IMR-90 (cell line): ENCODE results near the gene C2orf68. TPM values are rescaled to one million over a fixed set of nuclear protein-coding genes. Genes with fewer than 3 reads are reported as not detected.

Experiments used
- ATAC-seq: fragments of 200-7000 bp; cut with Tn5 transposase; 2 replicates; pipeline ENCODE4 v1.9.1; 2020; ENCODE audit warnings: low read depth, mild to moderate bottlenecking, moderate library complexity
- BruUV-seq: library from RNA; stranded (reverse); fragments of 400-500 nt; replicated peaks from 2 replicates; lab custom pipeline; 2021; lab: Mats Ljungman, UMichigan
- CTCF ChIA-PET: fragments of 300-600 bp; formaldehyde crosslinking; extraction: SDS; loops from one replicate; lab custom pipeline; 2021; ENCODE audit warnings: antibody characterized with exemption; lab: Yijun Ruan, JAX
- POLR2A ChIA-PET: fragments of 300-600 bp; sonication (Branson Sonifier 250); formaldehyde crosslinking; loops from one replicate; lab custom pipeline; 2022; ENCODE audit warnings: antibody characterized with exemption; ENCODE audit not compliant: unreplicated experiment; lab: Charles Lee
- DNase-seq: peaks from one replicate; pipeline ENCODE4 v3.0.0; 2013
- H2AFZ ChIP-seq: replicated peaks from 2 replicates; pipeline ENCODE3; 2013; ENCODE audit warnings: low read length, mild to moderate bottlenecking; ENCODE audit not compliant: poor library complexity
- H2AK5ac ChIP-seq: 2 replicates; pipeline ENCODE4 v1.6.1; 2013; ENCODE audit warnings: low read depth, low read length, inconsistent platforms
- H2AK9ac ChIP-seq: replicated peaks from 2 replicates; pipeline ENCODE3; 2013; ENCODE audit warnings: mild to moderate bottlenecking, low read depth, low read length, moderate library complexity; ENCODE audit not compliant: poor library complexity
- H2BK120ac ChIP-seq: 2 replicates; pipeline ENCODE4 v1.6.1; 2013; ENCODE audit warnings: low read depth, low read length, inconsistent platforms
- H2BK15ac ChIP-seq: 3 replicates; pipeline ENCODE4 v1.6.1; 2013; ENCODE audit warnings: low read depth, low read length, inconsistent platforms
- H2BK20ac ChIP-seq: 2 replicates; pipeline ENCODE4 v1.6.1; 2013; ENCODE audit warnings: low read depth, mild to moderate bottlenecking, inconsistent platforms, low read length, moderate library complexity
- H2BK5ac ChIP-seq: 2 replicates; pipeline ENCODE4 v1.6.1; 2013; ENCODE audit warnings: mild to moderate bottlenecking, low read depth, low read length, inconsistent platforms; ENCODE audit not compliant: poor library complexity, severe bottlenecking
- H3K14ac ChIP-seq: replicated peaks from 2 replicates; pipeline ENCODE4 v1.6.1; 2013; ENCODE audit warnings: low read depth, low read length, inconsistent platforms
- H3K18ac ChIP-seq: 2 replicates; pipeline ENCODE4 v1.6.1; 2013; ENCODE audit warnings: low read depth, low read length, control low read depth
- H3K23ac ChIP-seq: 2 replicates; pipeline ENCODE4 v1.6.1; 2013; ENCODE audit warnings: low read depth, low read length, inconsistent platforms
- H3K27ac ChIP-seq: 2 replicates; pipeline ENCODE4 v1.5.1; 2013; ENCODE audit warnings: mild to moderate bottlenecking, control low read depth, low read length; ENCODE audit not compliant: insufficient read depth
- H3K27me3 ChIP-seq: 2 replicates; pipeline ENCODE4 v1.6.1; 2013; ENCODE audit warnings: low read length; ENCODE audit not compliant: control insufficient read depth, insufficient read depth
- H3K36me3 ChIP-seq: 2 replicates; pipeline ENCODE4 v1.6.1; 2013; ENCODE audit warnings: low read length, mixed read lengths; ENCODE audit not compliant: control insufficient read depth, insufficient read depth
- H3K4ac ChIP-seq: 2 replicates; pipeline ENCODE4 v1.6.1; 2013; ENCODE audit warnings: low read depth, low read length, inconsistent platforms
- H3K4me1 ChIP-seq: 2 replicates; pipeline ENCODE4 v1.6.1; 2013; ENCODE audit warnings: low read length, mixed read lengths; ENCODE audit not compliant: control insufficient read depth, insufficient read depth
- H3K4me2 ChIP-seq: 2 replicates; pipeline ENCODE4 v1.6.1; 2013; ENCODE audit warnings: low read depth, mild to moderate bottlenecking, control low read depth, low read length, moderate library complexity
- H3K4me3 ChIP-seq: 2 replicates; pipeline ENCODE4 v1.5.1; 2013; ENCODE audit warnings: low read depth, mild to moderate bottlenecking, control low read depth, low read length, moderate library complexity; ENCODE audit not compliant: insufficient read depth
- H3K56ac ChIP-seq: 2 replicates; pipeline ENCODE4 v1.6.1; 2013; ENCODE audit warnings: low read length, inconsistent platforms; ENCODE audit not compliant: insufficient read depth; ENCODE audit errors: extremely low read depth
- H3K79me1 ChIP-seq, 2 experiments: 2 replicates each; pipeline ENCODE4 v1.6.1; 2013; ENCODE audit warnings: low read length in 2 of 2, inconsistent platforms in 1 of 2, low read depth in 1 of 2
- H3K9ac ChIP-seq: 2 replicates; pipeline ENCODE4 v1.6.1; 2013; ENCODE audit warnings: low read depth, low read length, control low read depth
- H3K9me1 ChIP-seq: 2 replicates; pipeline ENCODE4 v1.6.1; 2013; ENCODE audit warnings: low read length, inconsistent platforms; ENCODE audit not compliant: insufficient read depth
- H3K9me3 ChIP-seq: 2 replicates; pipeline ENCODE4 v1.6.1; 2013; ENCODE audit warnings: low read length; ENCODE audit not compliant: control insufficient read depth, insufficient read depth
- H4K20me1 ChIP-seq: 2 replicates; pipeline ENCODE4 v1.6.1; 2013; ENCODE audit warnings: low read length, inconsistent platforms; ENCODE audit not compliant: insufficient read depth
- H4K5ac ChIP-seq: 2 replicates; pipeline ENCODE4 v1.6.1; 2013; ENCODE audit warnings: mild to moderate bottlenecking, low read depth, low read length, control low read depth
- H4K8ac ChIP-seq, 2 experiments: 2 replicates each; pipeline ENCODE4 v1.6.1; 2013; ENCODE audit warnings: low read depth in 2 of 2, low read length in 2 of 2, control low read depth in 1 of 2, inconsistent platforms in 1 of 2
- H4K91ac ChIP-seq: 2 replicates; pipeline ENCODE4 v1.6.1; 2013; ENCODE audit warnings: low read depth, low read length, inconsistent platforms; ENCODE audit not compliant: insufficient read depth
- BHLHE40 ChIP-seq: fragments of 150-350 bp; IDR thresholded peaks from 2 replicates; pipeline ENCODE4 v1.6.1; 2016; ENCODE audit warnings: mild to moderate bottlenecking, low read depth, low read length
- CEBPB ChIP-seq: IDR thresholded peaks from 2 replicates; pipeline ENCODE4 v1.6.1; 2012; ENCODE audit warnings: low read depth, low read length, improper control_type of control experiment
- CHD1 ChIP-seq: IDR thresholded peaks from 2 replicates; pipeline ENCODE4 v1.6.1; 2012; ENCODE audit warnings: low read depth, low read length, improper control_type of control experiment
- FOS ChIP-seq: fragments of 150-350 bp; IDR thresholded peaks from 2 replicates; pipeline ENCODE4 v1.6.1; 2016; ENCODE audit warnings: low read depth, low read length
- MAFK ChIP-seq: IDR thresholded peaks from 2 replicates; pipeline ENCODE4 v1.6.1; 2012; ENCODE audit warnings: low read depth, low read length, improper control_type of control experiment
- MAZ ChIP-seq: IDR thresholded peaks from 2 replicates; pipeline ENCODE4 v1.6.1; 2012; ENCODE audit warnings: low read depth, mild to moderate bottlenecking, low read length, improper control_type of control experiment, moderate library complexity, borderline replicate concordance
- MXI1 ChIP-seq: IDR thresholded peaks from 2 replicates; pipeline ENCODE4 v1.6.1; 2012; ENCODE audit warnings: low read depth, mild to moderate bottlenecking, low read length, moderate library complexity, borderline replicate concordance
- NFE2L2 ChIP-seq: fragments of 150-350 bp; IDR thresholded peaks from 2 replicates; pipeline ENCODE4 v1.6.1; 2016; ENCODE audit warnings: low read depth, mild to moderate bottlenecking, low read length
- POLR2A ChIP-seq: IDR thresholded peaks from 2 replicates; pipeline ENCODE4 v1.6.1; 2012; ENCODE audit warnings: mild to moderate bottlenecking, low read depth, low read length
- RAD21 ChIP-seq: IDR thresholded peaks from 2 replicates; pipeline ENCODE4 v1.6.1; 2012; ENCODE audit warnings: low read length, improper control_type of control experiment
- RCOR1 ChIP-seq: IDR thresholded peaks from 2 replicates; pipeline ENCODE4 v1.6.1; 2012; ENCODE audit warnings: mild to moderate bottlenecking, low read length, improper control_type of control experiment; ENCODE audit not compliant: insufficient replicate concordance
- RFX5 ChIP-seq: IDR thresholded peaks from 2 replicates; pipeline ENCODE4 v1.8.0; 2012; ENCODE audit warnings: low read depth, mild to moderate bottlenecking, low read length, moderate library complexity
- SMC3 ChIP-seq: fragments of 150-350 bp; IDR thresholded peaks from 2 replicates; pipeline ENCODE4 v1.6.1; 2016; ENCODE audit warnings: low read depth, mild to moderate bottlenecking, antibody characterized with exemption, low read length, moderate library complexity
- WGBS, 2 experiments: methylation state at CpG; one replicate each; pipeline versions ENCODE4 v1.1.5 to v1.1.7; 2013; ENCODE audit warnings: missing lambda C conversion rate in 2 of 2; ENCODE audit not compliant: insufficient read length in 1 of 2; ENCODE audit errors: extremely low coverage in 2 of 2; 5-methylcytosine and 5-hydroxymethylcytosine counted together
- dilution Hi-C: fragments of 300-500 bp; cut with HindIII; formaldehyde crosslinking; loops from one replicate; pipeline ENCODE4 v1.14.3; 2018; ENCODE audit warnings: low sequenced_read_pairs; ENCODE audit not compliant: unreplicated experiment
- in situ Hi-C: fragments of 300-500 bp; cut with MboI; formaldehyde crosslinking; loops from 3 replicates; pipeline ENCODE4 v1.14.3; 2019; ENCODE audit warnings: low sequenced_read_pairs, inconsistent platforms, mixed read lengths
- intact Hi-C: fragments of 100-400 bp; cut with micrococcal nuclease; formaldehyde crosslinking; loops from 2 replicates; pipeline ENCODE4 v1.10.0; 2022
- polyA plus RNA-seq, 3 experiments: library from polyadenylated mRNA; depleted of rRNA; stranded (reverse); fragments of >200 nt; gene quantifications; 2 replicates each; pipeline ENCODE4 v1.2.3, GENCODE V29; 2012; ENCODE audit warnings: low replicate concordance in 1 of 3
- total RNA-seq: library from RNA; depleted of rRNA; stranded (reverse); fragments of >200 nt; gene quantifications from 2 replicates; pipeline ENCODE4 v1.2.3, GENCODE V29; 2012
- TF ChIP-seq, protein P1 (sequence below): conservative IDR thresholded peaks from 2 replicates; pipeline ENCODE4 v1.5.1; 2012; ENCODE audit warnings: mild to moderate bottlenecking, low read depth, low read length, improper control_type of control experiment
- TF ChIP-seq, protein P2 (sequence below): fragments of 150-350 bp; IDR thresholded peaks from 2 replicates; pipeline ENCODE4 v1.6.1; 2016; ENCODE audit warnings: low read depth, mild to moderate bottlenecking, low read length, moderate library complexity, borderline replicate concordance
- TF ChIP-seq, protein P3 (sequence below): fragments of 150-350 bp; IDR thresholded peaks from 2 replicates; pipeline ENCODE4 v1.6.1; 2017; ENCODE audit warnings: mild to moderate bottlenecking, antibody characterized with exemption, low read length, low read depth

The C2orf68 gene
- total and polyA plus RNA-seq, 2 of the 4 experiments (the other 2 are of a cell fraction), result 6.8 to 10.1 TPM

DNA sequence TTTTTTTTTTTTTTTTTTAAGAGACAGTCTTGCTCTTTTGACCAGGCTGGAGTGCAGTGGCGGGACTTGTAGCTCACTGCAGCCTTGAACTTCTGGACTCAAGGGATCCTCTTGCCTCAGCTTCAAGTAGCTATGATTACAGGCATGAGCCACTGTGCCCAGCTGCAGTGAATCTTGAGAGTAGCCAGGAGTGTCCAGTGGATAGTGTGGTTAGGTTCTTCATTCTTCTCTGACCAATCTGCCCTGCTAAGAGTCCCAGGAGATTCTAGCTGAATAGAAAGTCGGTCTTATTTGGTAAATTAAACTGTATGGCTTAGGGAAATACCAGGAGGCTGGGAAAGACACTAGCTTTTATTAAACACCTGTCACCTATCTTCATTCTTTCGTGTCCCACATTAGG is 19.4 kb upstream of the C2orf68 start:
- Histone ChIP-seq H2AFZ (no peak overlapping the region), H3K27me3 (no peaks in the 10 kb centered on the region), H2BK120ac (no peak overlapping the region), H2AK9ac (no peak overlapping the region), H3K14ac (no peak overlapping the region), H2AK5ac (no peak overlapping the region), H3K4ac (no peak overlapping the region), H4K8ac (no peak overlapping the region), H4K20me1 (peaks cover 12% of the 10 kb centered on the region), H3K79me1 (peaks cover 3 to 29% of the 10 kb centered on the region in 2 experiments; a peak in 3 of 4 replicates), H3K36me3 (peaks cover 54% of the 10 kb centered on the region), H2BK15ac (no peak overlapping the region), H3K9me3 (no peaks in the 10 kb centered on the region), H2BK5ac (no peak overlapping the region), H4K91ac (no peak overlapping the region), H4K5ac (no peak overlapping the region), H3K4me1 (0 out of 2 replicates have a peak, but pooled peaks cover 4% of the 10 kb centered on the region), H3K23ac (no peak overlapping the region), H3K18ac (no peak overlapping the region), H2BK20ac (no peak overlapping the region), H3K27ac (no peak overlapping the region), H3K9me1 (no peaks in the 10 kb centered on the region), H3K56ac (no peak overlapping the region), H3K4me3 (no peak overlapping the region), H3K9ac (no peak overlapping the region), H3K4me2 (no peak overlapping the region)
- no peak for TF ChIP-seq NFE2L2
- TF ChIP-seq, protein P1, sequence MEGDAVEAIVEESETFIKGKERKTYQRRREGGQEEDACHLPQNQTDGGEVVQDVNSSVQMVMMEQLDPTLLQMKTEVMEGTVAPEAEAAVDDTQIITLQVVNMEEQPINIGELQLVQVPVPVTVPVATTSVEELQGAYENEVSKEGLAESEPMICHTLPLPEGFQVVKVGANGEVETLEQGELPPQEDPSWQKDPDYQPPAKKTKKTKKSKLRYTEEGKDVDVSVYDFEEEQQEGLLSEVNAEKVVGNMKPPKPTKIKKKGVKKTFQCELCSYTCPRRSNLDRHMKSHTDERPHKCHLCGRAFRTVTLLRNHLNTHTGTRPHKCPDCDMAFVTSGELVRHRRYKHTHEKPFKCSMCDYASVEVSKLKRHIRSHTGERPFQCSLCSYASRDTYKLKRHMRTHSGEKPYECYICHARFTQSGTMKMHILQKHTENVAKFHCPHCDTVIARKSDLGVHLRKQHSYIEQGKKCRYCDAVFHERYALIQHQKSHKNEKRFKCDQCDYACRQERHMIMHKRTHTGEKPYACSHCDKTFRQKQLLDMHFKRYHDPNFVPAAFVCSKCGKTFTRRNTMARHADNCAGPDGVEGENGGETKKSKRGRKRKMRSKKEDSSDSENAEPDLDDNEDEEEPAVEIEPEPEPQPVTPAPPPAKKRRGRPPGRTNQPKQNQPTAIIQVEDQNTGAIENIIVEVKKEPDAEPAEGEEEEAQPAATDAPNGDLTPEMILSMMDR, result no peak
- TF ChIP-seq CHD1, result no peak
- no peak for TF ChIP-seq SMC3
- TF ChIP-seq MAZ, result no peak
- TF ChIP-seq MXI1, result no peak
- TF ChIP-seq, protein P2, sequence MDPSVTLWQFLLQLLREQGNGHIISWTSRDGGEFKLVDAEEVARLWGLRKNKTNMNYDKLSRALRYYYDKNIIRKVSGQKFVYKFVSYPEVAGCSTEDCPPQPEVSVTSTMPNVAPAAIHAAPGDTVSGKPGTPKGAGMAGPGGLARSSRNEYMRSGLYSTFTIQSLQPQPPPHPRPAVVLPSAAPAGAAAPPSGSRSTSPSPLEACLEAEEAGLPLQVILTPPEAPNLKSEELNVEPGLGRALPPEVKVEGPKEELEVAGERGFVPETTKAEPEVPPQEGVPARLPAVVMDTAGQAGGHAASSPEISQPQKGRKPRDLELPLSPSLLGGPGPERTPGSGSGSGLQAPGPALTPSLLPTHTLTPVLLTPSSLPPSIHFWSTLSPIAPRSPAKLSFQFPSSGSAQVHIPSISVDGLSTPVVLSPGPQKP, result no peak
- TF ChIP-seq RCOR1, result no peak
- no peak for TF ChIP-seq MAFK
- no peak for TF ChIP-seq CEBPB
- TF ChIP-seq POLR2A, result no peak
- no peak for TF ChIP-seq FOS
- no peak for TF ChIP-seq RAD21
- TF ChIP-seq, protein P3, sequence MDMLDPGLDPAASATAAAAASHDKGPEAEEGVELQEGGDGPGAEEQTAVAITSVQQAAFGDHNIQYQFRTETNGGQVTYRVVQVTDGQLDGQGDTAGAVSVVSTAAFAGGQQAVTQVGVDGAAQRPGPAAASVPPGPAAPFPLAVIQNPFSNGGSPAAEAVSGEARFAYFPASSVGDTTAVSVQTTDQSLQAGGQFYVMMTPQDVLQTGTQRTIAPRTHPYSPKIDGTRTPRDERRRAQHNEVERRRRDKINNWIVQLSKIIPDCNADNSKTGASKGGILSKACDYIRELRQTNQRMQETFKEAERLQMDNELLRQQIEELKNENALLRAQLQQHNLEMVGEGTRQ, result no peak
- TF ChIP-seq RFX5, result no peak
- TF ChIP-seq BHLHE40, result no peak
- no CpG with 5 or more reads among the region's 3 CpGs for WGBS, 2 experiments
- intact Hi-C loops (no loop called here), in situ Hi-C loops (no loop called here), dilution Hi-C loops (no loop called here)
- POLR2A ChIA-PET, result no interaction called here
- DNase-seq (no peak), ATAC-seq (no peak)
- CTCF ChIA-PET, result interaction anchor here (1.1 kb wide), 1 partner anchor 12 kb away, joined by 5 read pairs; no protein-coding TSS in a partner anchor
- BruUV-seq, result no TSS peak
